ENCODE data around the gene CCDC102A. TPM values are rescaled to one million over a fixed set of nuclear protein-coding genes. Genes with fewer than 3 reads are reported as not detected.

CCDC102A gene
- total and polyA plus RNA-seq, 2 of the 13 experiments (the other 11 are each of a cell fraction or from before 2014, with no cell fraction given) = 2.1 to 2.8 TPM

GRCh38 chr16:57536306-57537193 is at the start of gene CCDC102A (continued):
- TF ChIP-seq POGK (CRISPR knock-in tag; conservative IDR thresholded peaks at IDR 0.05) (peak; percentile 11; the same call in 1 of the 2 replicates), ZNF460 (CRISPR knock-in tag; IDR thresholded peaks at IDR 0.05; ENCODE audit: borderline replicate concordance) (no peak), AGO1 (IDR thresholded peaks at IDR 0.05; ENCODE audit: low read depth, low read length, poor library complexity, severe bottlenecking) (peak; percentile 40), SKI (IDR thresholded peaks at IDR 0.05; ENCODE audit: partially characterized antibody) (peak; percentile 34), RBAK (CRISPR knock-in tag; IDR thresholded peaks at IDR 0.05) (no peak), ZNF678 (CRISPR knock-in tag; IDR thresholded peaks at IDR 0.05) (0 out of 2 replicates have a peak, but pooled peaks have one; percentile 43), NCOA2 (CRISPR knock-in tag; IDR thresholded peaks at IDR 0.05) (no peak), HOXA3 (CRISPR knock-in tag; IDR thresholded peaks at IDR 0.05) (peak; percentile 47; the same call in 1 of the 2 replicates), ZNF580 (CRISPR knock-in tag; IDR thresholded peaks at IDR 0.05; ENCODE audit: borderline replicate concordance, low read depth) (no peak; the same call in 1 of the 2 replicates), GABPA (IDR thresholded peaks at IDR 0.05; ENCODE audit: low read depth, low read length) (peak; percentile 16; the same call in 1 of the 2 replicates), GABPA (CRISPR knock-in tag; IDR thresholded peaks at IDR 0.05; ENCODE audit: low read depth) (no peak), CREB3 (CRISPR knock-in tag; IDR thresholded peaks at IDR 0.05) (peak; percentile 73; the same call in 1 of the 2 replicates), CHD2 (IDR thresholded peaks at IDR 0.05; ENCODE audit: low read depth, low read length) (0 out of 2 replicates have a peak, but pooled peaks have one; percentile 6), MTERF4 (CRISPR knock-in tag; IDR thresholded peaks at IDR 0.05) (0 out of 2 replicates have a peak, but pooled peaks have one; percentile 55), ZNF724P (CRISPR knock-in tag; IDR thresholded peaks at IDR 0.05; ENCODE audit: borderline replicate concordance) (peak; percentile 53; the same call in 1 of the 2 replicates), YEATS4 (CRISPR knock-in tag; IDR thresholded peaks at IDR 0.05; ENCODE audit: borderline replicate concordance) (peak; percentile 77), THAP9 (CRISPR knock-in tag; IDR thresholded peaks at IDR 0.05; ENCODE audit: borderline replicate concordance) (peak; percentile 48; the same call in 1 of the 2 replicates), ZBTB39 (CRISPR knock-in tag; IDR thresholded peaks at IDR 0.05) (no peak), ZNF205 (CRISPR knock-in tag; IDR thresholded peaks at IDR 0.05) (peak; percentile 100)

Measured in HepG2 (cell line).